GM18951 (cell line): ENCODE data around the gene SETDB2.

Experiments used
- POLR2A ChIP-seq: IDR thresholded peaks from 4 replicates; pipeline ENCODE4 v1.6.1; 2011; ENCODE audit warnings: mild to moderate bottlenecking; ENCODE audit not compliant: insufficient read length, insufficient read depth; ENCODE audit errors: extremely low read depth
- in situ Hi-C: fragments of 300-500 bp; cut with MboI; formaldehyde crosslinking; loops from one replicate; pipeline ENCODE4 v1.12.0; 2022; ENCODE audit warnings: low sequenced_read_pairs, mixed read lengths, inconsistent platforms; ENCODE audit not compliant: unreplicated experiment

The SETDB2 gene

DNA sequence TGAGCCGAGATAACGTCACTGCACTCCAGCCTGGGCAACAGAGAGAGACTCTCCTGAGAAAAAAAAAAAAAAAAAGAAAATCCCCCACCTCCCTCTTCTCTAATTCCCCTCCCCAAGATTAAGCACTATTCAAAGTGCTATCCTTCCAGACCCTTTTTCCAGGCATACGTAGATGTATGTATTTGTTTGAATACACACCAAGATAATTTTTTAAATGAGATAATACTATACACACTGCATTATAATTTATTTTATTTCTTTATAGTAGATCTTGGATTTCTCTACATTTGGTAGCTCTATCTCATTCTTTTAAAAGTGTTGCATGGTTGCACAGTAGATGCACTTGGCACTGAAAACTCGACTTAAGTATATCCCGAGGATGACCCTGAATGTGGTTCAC, 32.7 kb upstream of the SETDB2 start:
- TF ChIP-seq POLR2A: no peak
- in situ Hi-C loops: no loop called here

DNA sequence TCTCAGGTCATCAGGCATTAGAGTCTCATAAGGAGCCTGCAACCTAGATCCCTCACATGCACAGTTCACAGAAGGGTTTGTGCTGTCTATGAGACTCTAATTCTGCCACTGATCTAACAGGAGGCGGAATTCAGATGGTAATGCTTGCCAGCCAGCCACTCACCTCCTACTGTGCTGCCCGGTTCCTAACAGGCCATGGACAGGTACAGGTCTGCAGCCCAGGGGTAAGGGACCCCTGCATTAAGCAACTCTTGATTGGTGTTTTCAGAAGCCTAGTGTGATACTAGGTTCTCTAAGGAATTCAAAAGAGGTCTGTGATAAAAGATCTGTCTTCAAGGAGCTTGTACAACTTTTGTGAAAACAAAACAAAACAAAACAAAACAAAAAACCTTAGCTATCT, 31.3 kb upstream of the SETDB2 start:
- in situ Hi-C loops: no loop called here
- TF ChIP-seq POLR2A: no peak

GRCh38 chr13:49417161-49417560, 26.9 kb upstream of the SETDB2 start:
- in situ Hi-C loops: no loop called here
- no peak for TF ChIP-seq POLR2A

DNA sequence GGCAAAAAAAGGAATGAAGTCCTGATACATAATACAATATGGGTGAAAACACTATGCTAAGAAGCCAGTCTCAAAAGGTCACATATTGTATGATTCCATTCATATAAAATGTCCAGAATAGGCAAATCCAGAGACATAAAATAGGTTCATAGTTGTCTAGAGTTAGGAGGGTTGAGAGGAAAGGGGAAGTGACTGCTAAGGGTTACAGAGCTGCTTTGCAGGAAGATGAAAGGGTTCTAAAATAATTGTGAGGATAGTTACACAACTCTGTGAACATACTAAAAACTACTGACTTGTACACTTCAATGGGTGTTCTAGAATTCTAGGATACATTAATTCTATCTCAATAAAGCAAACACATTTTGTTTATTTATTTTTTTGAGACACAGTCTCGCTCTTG, 25.9 kb upstream of the SETDB2 start:
- in situ Hi-C loops: no loop called here

GRCh38 chr13:49419276-49419675, 24.8 kb upstream of the SETDB2 start:
- in situ Hi-C loops: no loop called here
- TF ChIP-seq POLR2A: no peak

More for the DNA sequence above, 25.9 kb upstream of the SETDB2 start:
- TF ChIP-seq POLR2A: no peak

- TF ChIP-seq POLR2A: no peak
- in situ Hi-C loops: loop anchor here (10.0 kb wide), 1 partner anchor 183 kb away; no protein-coding TSS in a partner anchor
Observed at GRCh38 chr13:49421391-49421790, 22.7 kb upstream of the SETDB2 start.

- no peak for TF ChIP-seq POLR2A
- in situ Hi-C loops: loop anchor here (10.0 kb wide), 1 partner anchor 181 kb away; no protein-coding TSS in a partner anchor
Observed at GRCh38 chr13:49424011-49424560, 20.0 kb upstream of the SETDB2 start.

DNA sequence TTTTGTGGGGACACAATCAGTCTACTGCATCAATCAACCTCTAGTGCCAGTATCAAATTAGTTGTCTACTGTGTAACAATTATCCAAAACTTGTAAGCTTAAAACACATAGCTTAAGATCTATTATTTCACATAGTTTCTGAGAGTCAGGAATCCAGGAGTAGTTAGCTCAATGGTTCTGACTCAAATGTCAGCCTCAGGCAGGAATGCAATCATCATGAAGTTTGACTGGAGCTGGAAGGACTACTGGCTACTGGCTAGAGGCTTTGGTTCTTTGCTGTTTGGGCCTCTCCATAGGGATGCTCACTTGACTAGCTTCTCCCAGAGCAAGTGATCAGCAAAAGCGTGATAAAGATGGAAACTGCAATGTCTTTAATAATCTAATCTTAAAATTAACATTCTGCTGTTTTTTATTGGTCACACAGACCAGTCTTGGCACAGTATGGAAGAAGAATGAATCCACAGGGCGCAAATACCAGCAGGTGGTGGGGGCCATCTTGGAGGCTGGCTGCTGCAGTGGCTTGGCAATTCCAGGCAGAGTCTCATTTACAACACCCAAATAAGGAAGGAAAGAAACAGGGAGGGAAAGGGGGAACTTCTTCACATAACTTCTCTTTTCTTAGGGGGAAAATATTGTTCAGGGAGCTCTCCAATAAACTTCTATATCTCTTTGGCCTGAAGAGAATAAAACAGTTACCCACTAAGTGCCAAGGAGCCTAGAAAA, 15.9 kb upstream of the SETDB2 start:
- TF ChIP-seq POLR2A: no peak

DNA sequence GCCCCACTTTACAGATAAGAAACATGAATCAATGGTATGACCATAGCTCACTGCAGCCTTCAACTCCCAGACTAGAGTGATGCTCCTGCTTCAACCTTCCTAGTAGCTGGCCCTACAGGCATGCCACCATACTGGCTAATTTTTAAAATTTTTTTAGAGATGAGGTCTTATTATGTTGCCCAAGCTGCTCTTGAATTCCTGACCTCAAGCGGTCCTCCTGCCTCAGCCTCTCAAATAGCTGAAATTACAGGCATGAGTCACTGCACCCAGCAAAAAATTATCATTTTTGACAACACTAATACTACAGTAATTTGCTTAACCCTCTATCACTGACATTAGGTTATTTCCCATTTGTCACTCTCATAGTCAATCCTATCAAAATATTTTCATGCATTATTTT, 15.0 kb upstream of the SETDB2 start:
- in situ Hi-C loops: loop anchor here (10.0 kb wide), 1 partner anchor 176 kb away; no protein-coding TSS in a partner anchor
- no peak for TF ChIP-seq POLR2A

More for the DNA sequence above, 15.9 kb upstream of the SETDB2 start:
- in situ Hi-C loops: loop anchor here (10.0 kb wide), 1 partner anchor 177 kb away; no protein-coding TSS in a partner anchor

DNA sequence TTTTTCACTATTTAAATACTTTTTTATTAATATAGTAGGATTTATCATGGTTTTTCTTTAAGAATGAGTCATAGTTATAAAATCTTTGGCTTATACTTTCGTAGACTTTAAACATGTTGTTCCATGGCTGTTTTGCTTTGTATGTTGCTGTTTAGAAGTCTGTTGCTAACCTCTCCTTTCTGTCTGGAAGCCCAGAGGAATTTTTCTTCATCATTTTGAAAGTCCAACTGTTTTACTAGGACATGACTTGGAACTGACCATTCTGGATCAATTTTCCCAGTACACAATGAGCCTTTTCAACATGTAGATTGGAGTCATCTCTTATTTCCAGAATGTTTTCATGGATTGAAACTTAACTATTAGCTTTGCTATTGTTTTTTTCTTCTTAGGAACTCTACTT, 8.1 kb upstream of the SETDB2 start:
- no peak for TF ChIP-seq POLR2A
- in situ Hi-C loops: no loop called here

DNA sequence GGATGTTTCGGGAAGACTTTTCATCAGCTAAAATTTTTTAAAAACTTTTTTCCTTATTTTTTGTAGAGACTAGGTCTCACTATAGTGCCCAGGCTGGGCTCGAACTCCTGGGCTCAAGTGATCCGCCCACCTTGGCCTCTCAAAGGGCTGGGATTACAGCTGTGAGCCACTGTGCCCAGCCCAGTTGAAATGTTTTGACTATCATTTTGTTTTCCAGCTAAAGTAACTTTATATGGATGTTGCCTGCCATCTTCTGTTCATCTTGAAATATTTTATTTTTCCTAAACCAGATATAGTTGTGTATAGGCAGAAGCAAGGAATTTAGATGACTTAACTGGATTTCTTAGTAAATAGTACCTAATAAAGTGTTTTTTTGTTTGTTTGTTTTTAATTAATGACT, 7.2 kb upstream of the SETDB2 start:
- no peak for TF ChIP-seq POLR2A
- in situ Hi-C loops: no loop called here

DNA sequence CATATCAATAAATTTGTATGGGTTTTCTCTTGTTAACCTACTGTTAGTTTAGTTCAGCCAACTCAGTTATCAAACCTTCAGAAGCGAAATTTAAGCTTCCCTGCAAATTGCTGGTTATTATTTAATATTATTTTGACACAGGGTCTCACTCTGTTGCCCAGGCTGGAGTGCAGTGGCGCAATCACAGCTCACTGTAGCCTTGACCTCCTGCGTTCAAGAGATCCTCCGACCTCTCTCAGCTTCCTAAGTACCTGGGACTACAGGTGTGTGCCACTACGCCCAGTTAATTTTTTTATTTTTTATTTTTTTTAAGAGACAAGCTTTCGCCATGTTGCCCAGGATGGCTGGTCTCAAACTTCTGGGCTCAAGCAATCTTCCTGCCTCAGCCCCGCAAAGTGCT, 6.4 kb upstream of the SETDB2 start:
- in situ Hi-C loops: no loop called here
- no peak for TF ChIP-seq POLR2A

DNA sequence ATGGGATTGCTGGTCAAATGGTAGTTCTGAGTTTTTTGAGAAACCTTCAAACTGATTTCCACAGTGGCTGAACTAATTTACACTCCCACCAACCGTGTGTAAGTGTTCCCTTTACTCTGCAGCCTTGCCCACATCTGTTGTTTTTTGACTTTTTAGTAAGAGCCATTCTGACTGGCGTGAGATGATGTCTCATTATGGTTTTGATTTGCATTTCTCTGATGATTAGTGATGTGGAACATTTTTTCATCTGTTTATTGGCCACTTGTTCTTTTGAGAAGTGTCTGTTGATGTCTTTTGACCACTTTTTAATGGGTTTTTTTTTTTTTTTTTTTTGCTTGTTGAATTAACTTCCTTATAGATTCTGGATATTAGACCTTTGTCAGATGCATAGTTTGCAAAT, 4.5 kb upstream of the SETDB2 start:
- no peak for TF ChIP-seq POLR2A
- in situ Hi-C loops: no loop called here

DNA sequence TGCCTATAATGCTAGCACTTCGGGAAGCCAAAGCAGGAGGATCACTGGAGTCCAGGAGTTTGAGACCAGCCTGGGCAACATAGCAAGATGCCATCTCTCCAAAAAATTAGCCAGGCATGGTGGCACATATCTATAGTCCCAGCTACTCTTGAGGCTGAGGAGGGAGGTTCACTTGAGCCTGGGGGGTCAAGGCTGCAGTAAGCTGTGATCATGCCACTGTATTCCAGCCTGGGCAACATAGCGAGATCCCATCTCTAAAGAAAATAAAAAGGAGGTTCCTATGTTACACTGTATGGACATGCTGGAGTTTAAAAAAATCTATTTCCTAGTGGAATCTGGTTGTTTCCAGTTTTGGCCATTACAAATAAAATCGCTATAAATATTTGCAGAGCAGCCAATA, 2.8 kb upstream of the SETDB2 start:
- TF ChIP-seq POLR2A: no peak
- in situ Hi-C loops: no loop called here

DNA sequence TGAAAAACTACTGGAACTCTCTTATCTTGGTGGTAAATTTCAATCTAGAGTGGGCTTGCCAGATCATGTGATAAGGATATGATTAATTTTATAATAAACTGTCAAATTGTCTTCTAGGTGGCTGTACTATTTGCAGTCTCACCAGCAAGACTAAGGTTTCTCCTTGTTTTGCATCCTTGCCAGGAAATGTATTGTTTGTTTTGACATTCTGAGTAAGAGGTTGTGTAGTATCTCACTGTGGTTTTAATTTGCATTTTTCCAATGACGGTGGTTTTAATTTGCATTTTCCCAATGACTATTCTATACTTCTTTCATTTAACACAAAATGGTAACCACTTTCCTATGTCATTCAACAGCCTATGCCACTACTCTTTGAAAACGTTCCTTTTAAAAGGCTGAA, 2.2 kb upstream of the SETDB2 start:
- in situ Hi-C loops: no loop called here
- no peak for TF ChIP-seq POLR2A

DNA sequence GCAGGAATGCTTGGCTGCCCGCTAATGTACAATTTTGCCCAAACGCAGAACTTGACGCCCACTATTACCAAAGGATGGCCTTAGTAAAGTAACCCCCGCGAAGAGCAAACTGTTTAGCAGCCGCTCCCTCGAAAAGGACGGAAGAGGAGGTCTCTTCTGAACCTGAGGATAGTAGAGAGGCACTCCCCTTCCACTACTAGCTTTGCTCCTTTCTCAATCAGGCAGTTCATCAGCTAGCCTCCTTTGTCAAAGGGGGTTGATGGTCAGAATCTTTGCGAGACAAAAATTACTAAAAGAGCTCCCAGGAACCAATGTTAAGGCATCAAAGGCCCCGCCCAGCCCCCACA, 744 bp upstream of the SETDB2 start:
- no peak for TF ChIP-seq POLR2A
- in situ Hi-C loops: no loop called here
